Measurements from ENCODE around the gene ANKS1B. TPM values are rescaled to one million over a fixed set of nuclear protein-coding genes. Genes with fewer than 3 reads are reported as not detected.
A peak's percentile ranks its signal among the peaks of the same experiment; 100 is the strongest.

The ANKS1B gene
- total RNA-seq, 2 experiments from 2014 or later = 0.30 to 1.3 TPM

- H3K9me3 Mint-ChIP-seq = no peaks in the 10 kb centered on the region
- H3K27ac Mint-ChIP-seq = no peak overlapping the region
Measured at GRCh38 chr12:99983456-99984258, 1.1 kb downstream of the ANKS1B start.

GRCh38 chr12:99981639-99982190 lies 3.0 kb downstream of the ANKS1B start:
- Mint-ChIP-seq H3K27me3 (peaks cover 51% of the 10 kb centered on the region), H3K4me1 (peaks cover 13% of the 10 kb centered on the region), H3K36me3 (ENCODE audit: low read depth) (no peaks in the 10 kb centered on the region), H3K4me3 (no peak overlapping the region), H3K9me3 (no peaks in the 10 kb centered on the region), H3K27ac (no peak overlapping the region)
- CTCF ChIA-PET = no interaction called here
- POLR2A ChIA-PET = no interaction called here
- no peak for DNase-seq

More at GRCh38 chr12:99983456-99984258, 1.1 kb downstream of the ANKS1B start:
- DNase-seq = no peak
- Mint-ChIP-seq H3K36me3 (ENCODE audit: low read depth) (no peaks in the 10 kb centered on the region), H3K4me3 (peak overlapping the region; percentile 48), H3K27me3 (peaks cover 52% of the 10 kb centered on the region), H3K4me1 (peaks cover 13% of the 10 kb centered on the region)
- ChIA-PET CTCF (interaction anchor here (1.3 kb wide), 1 partner anchor 421 kb away, joined by 5 read pairs; no protein-coding TSS in a partner anchor), POLR2A (interaction anchor here (0.8 kb wide), 1 partner anchor 12 kb away, joined by 4 read pairs; no protein-coding TSS in a partner anchor)

- CTCF ChIA-PET = no interaction called here
- Mint-ChIP-seq H3K9me3 (no peaks in the 10 kb centered on the region), H3K36me3 (ENCODE audit: low read depth) (no peaks in the 10 kb centered on the region), H3K27ac (no peak overlapping the region), H3K4me3 (no peak overlapping the region), H3K27me3 (peaks cover 36% of the 10 kb centered on the region), H3K4me1 (peaks cover 8% of the 10 kb centered on the region)
- POLR2A ChIA-PET = no interaction called here
- no peak for DNase-seq
Measured at GRCh38 chr12:99979471-99979870, 5.3 kb downstream of the ANKS1B start.

- CTCF ChIA-PET = no interaction called here
- Mint-ChIP-seq H3K27me3 (peaks cover 24% of the 10 kb centered on the region), H3K4me1 (no peaks in the 10 kb centered on the region), H3K36me3 (ENCODE audit: low read depth) (no peaks in the 10 kb centered on the region), H3K4me3 (no peak overlapping the region), H3K9me3 (no peaks in the 10 kb centered on the region), H3K27ac (no peak overlapping the region)
- POLR2A ChIA-PET = no interaction called here
- no peak for DNase-seq
Measured at GRCh38 chr12:99978152-99978551, 6.6 kb downstream of the ANKS1B start.

GRCh38 chr12:99977550-99977949 lies 7.2 kb downstream of the ANKS1B start:
- Mint-ChIP-seq H3K27me3 (peaks cover 18% of the 10 kb centered on the region), H3K9me3 (no peaks in the 10 kb centered on the region), H3K27ac (no peak overlapping the region), H3K4me1 (no peaks in the 10 kb centered on the region), H3K36me3 (ENCODE audit: low read depth) (no peaks in the 10 kb centered on the region), H3K4me3 (no peak overlapping the region)
- no peak for DNase-seq
- ChIA-PET CTCF (no interaction called here), POLR2A (no interaction called here)

- ChIA-PET CTCF (no interaction called here), POLR2A (no interaction called here)
- Mint-ChIP-seq H3K4me1 (no peaks in the 10 kb centered on the region), H3K9me3 (no peaks in the 10 kb centered on the region), H3K27ac (no peak overlapping the region), H3K36me3 (ENCODE audit: low read depth) (no peaks in the 10 kb centered on the region), H3K27me3 (peaks cover 16% of the 10 kb centered on the region), H3K4me3 (no peak overlapping the region)
- no peak for DNase-seq
Measured at GRCh38 chr12:99976762-99977161, 8.0 kb downstream of the ANKS1B start.

- DNase-seq = no peak
- Mint-ChIP-seq H3K27me3 (peaks cover 8% of the 10 kb centered on the region), H3K4me3 (no peak overlapping the region), H3K36me3 (ENCODE audit: low read depth) (no peaks in the 10 kb centered on the region), H3K9me3 (no peaks in the 10 kb centered on the region), H3K4me1 (no peaks in the 10 kb centered on the region), H3K27ac (no peak overlapping the region)
- POLR2A ChIA-PET = no interaction called here
- CTCF ChIA-PET = interaction anchor here (0.6 kb wide), 1 partner anchor 1448 kb away, joined by 3 read pairs; no protein-coding TSS in a partner anchor
Measured at GRCh38 chr12:99975321-99975720, 9.4 kb downstream of the ANKS1B start.

GRCh38 chr12:99974146-99974545 lies 10.6 kb downstream of the ANKS1B start:
- H3K4me3 Mint-ChIP-seq = no peak overlapping the region
- no peak for DNase-seq
- ChIA-PET POLR2A (no interaction called here), CTCF (interaction anchor here (0.6 kb wide), 1 partner anchor 15 kb away, joined by 3 read pairs; no protein-coding TSS in a partner anchor)
- no peaks in the 10 kb centered on the region for H3K9me3 Mint-ChIP-seq
- H3K27me3 Mint-ChIP-seq = peaks cover 2% of the 10 kb centered on the region
- H3K4me1 Mint-ChIP-seq = no peaks in the 10 kb centered on the region
- H3K36me3 Mint-ChIP-seq (ENCODE audit: low read depth) = no peaks in the 10 kb centered on the region
- H3K27ac Mint-ChIP-seq = no peak overlapping the region

GRCh38 chr12:99966429-99966828 lies 18.3 kb downstream of the ANKS1B start:
- CTCF ChIA-PET = no interaction called here
- POLR2A ChIA-PET = no interaction called here

GRCh38 chr12:99960311-99960710 lies 24.4 kb downstream of the ANKS1B start:
- DNase-seq = no peak
- no peaks in the 10 kb centered on the region for H3K4me1 Mint-ChIP-seq
- H3K36me3 Mint-ChIP-seq (ENCODE audit: low read depth) = no peaks in the 10 kb centered on the region
- ChIA-PET CTCF (no interaction called here), POLR2A (no interaction called here)
- no peaks in the 10 kb centered on the region for H3K9me3 Mint-ChIP-seq
- no peak overlapping the region for H3K27ac Mint-ChIP-seq
- H3K27me3 Mint-ChIP-seq = no peaks in the 10 kb centered on the region
- no peak overlapping the region for H3K4me3 Mint-ChIP-seq

More at GRCh38 chr12:99966429-99966828, 18.3 kb downstream of the ANKS1B start:
- Mint-ChIP-seq H3K27me3 (no peaks in the 10 kb centered on the region), H3K4me1 (no peaks in the 10 kb centered on the region), H3K4me3 (no peak overlapping the region), H3K9me3 (no peaks in the 10 kb centered on the region), H3K36me3 (ENCODE audit: low read depth) (no peaks in the 10 kb centered on the region), H3K27ac (no peak overlapping the region)
- no peak for DNase-seq

GRCh38 chr12:99959549-99960170 lies 25.1 kb downstream of the ANKS1B start:
- Mint-ChIP-seq H3K27ac (no peak overlapping the region), H3K36me3 (ENCODE audit: low read depth) (no peaks in the 10 kb centered on the region), H3K27me3 (no peaks in the 10 kb centered on the region), H3K4me3 (no peak overlapping the region), H3K9me3 (no peaks in the 10 kb centered on the region), H3K4me1 (no peaks in the 10 kb centered on the region)
- DNase-seq = no peak
- ChIA-PET POLR2A (no interaction called here), CTCF (interaction anchor here (1.1 kb wide), 1 partner anchor 15 kb away, joined by 3 read pairs; no protein-coding TSS in a partner anchor)

- no peaks in the 10 kb centered on the region for H3K36me3 Mint-ChIP-seq (ENCODE audit: low read depth)
Measured at GRCh38 chr12:99957866-99958466, 26.8 kb downstream of the ANKS1B start.

GRCh38 chr12:99954724-99955123 lies 30.0 kb downstream of the ANKS1B start:
- no peaks in the 10 kb centered on the region for H3K4me1 Mint-ChIP-seq
- CTCF ChIA-PET = no interaction called here
- H3K27me3 Mint-ChIP-seq = peaks cover 5% of the 10 kb centered on the region
- no peaks in the 10 kb centered on the region for H3K9me3 Mint-ChIP-seq
- no peak overlapping the region for H3K4me3 Mint-ChIP-seq
- DNase-seq = no peak
- POLR2A ChIA-PET = no interaction called here
- no peaks in the 10 kb centered on the region for H3K36me3 Mint-ChIP-seq (ENCODE audit: low read depth)
- H3K27ac Mint-ChIP-seq = no peak overlapping the region

More at GRCh38 chr12:99957866-99958466, 26.8 kb downstream of the ANKS1B start:
- H3K27ac Mint-ChIP-seq = no peak overlapping the region
- no peak overlapping the region for H3K4me3 Mint-ChIP-seq
- no peaks in the 10 kb centered on the region for H3K4me1 Mint-ChIP-seq
- no peak for DNase-seq
- no peaks in the 10 kb centered on the region for H3K9me3 Mint-ChIP-seq
- CTCF ChIA-PET = no interaction called here
- POLR2A ChIA-PET = no interaction called here
- H3K27me3 Mint-ChIP-seq = peaks cover 5% of the 10 kb centered on the region

All from activated CD4-positive, alpha-beta memory T cell treated with anti-CD3 and anti-CD28 coated beads, Interleukin-2, amount 10 ng/mL, durations not matched to agents 7 days and 5 days (primary cell).